Hindlimb muscle (tissue), 1 donor: Measurements from ENCODE around the gene FBXO7. TPM values are rescaled to one million over a fixed set of nuclear protein-coding genes. Genes with fewer than 3 reads are reported as not detected.
A peak's percentile ranks its signal among the peaks of the same experiment; 100 is the strongest.

Source experiments
- DNase-seq: peaks from one replicate; pipeline ENCODE4 v3.0.0-alpha.2; 2013
- polyA plus RNA-seq: library from polyadenylated mRNA; unstranded; fragments of 120-200 nt; gene quantifications from one replicate; pipeline ENCODE4 v1.2.1, GENCODE V29; 2013; ENCODE audit not compliant: insufficient read length

Gene FBXO7
- polyA plus RNA-seq, 1 donor: 50.2 TPM

DNA sequence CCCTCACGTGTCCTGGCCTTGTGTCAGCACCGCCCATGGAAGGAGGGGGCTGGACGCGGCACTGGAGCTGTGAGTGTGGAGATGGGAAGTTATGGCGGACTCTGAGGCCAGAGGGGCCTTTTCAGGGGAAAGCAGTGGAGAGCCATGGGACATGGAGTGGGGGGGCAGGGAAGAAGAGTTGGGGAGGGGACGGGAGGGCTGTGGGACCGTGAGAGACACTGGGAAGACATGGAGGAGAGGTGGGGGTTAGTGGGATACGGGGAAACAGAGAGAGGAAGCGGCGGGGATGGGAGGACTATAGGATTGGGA, 58.2 kb downstream of the FBXO7 start:
- peak; percentile 89 for DNase-seq

GRCh38 chr22:32533265-32534111, 58.9 kb downstream of the FBXO7 start:
- DNase-seq: no peak

DNA sequence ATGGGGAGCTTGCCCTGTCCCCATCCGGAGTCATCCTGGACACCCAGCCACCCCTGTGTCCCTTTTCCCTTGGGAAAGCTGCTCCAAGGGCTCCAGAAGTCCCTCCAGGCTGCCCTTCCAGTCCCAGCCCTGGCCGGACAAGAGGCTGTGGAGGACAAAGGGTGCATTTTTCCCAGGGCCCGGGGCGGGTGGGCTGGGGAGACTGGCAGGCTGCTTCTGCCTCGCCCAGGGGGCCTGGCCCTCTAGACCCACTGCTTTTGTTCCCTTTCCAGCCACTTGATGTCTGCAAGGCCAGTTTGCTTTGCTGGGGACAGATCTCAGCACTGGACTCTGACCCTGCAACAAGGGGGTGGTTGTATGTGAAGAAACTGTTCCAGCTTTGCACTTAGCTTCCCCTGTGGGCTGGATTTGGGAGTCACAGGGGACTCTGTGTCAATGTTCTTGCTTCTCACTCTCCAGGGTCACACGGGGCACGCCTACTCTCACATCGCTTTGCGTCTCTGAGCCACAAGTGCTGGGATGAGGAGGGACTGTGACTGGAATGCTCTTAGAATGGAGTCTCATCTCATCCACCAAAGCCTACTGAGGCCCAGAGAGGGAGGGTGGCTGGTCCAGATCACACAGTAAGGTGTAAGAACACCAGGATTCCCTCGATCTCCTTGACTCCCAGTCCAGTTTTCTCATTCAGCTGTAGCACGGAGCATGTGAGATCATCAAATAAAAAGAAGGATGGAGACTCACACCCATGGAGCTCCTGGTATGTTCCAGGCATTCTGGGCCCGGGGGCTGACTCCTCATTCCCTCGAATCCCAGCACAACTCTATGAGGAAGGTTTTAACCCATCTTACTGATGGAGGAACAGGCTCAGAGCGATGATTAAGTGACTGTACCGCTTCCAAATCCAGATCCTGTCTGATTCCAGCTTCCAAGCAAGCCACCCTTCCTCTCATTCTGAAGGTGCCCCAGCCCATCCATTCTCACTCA, 59.9 kb downstream of the FBXO7 start:
- DNase-seq: no peak

DNA sequence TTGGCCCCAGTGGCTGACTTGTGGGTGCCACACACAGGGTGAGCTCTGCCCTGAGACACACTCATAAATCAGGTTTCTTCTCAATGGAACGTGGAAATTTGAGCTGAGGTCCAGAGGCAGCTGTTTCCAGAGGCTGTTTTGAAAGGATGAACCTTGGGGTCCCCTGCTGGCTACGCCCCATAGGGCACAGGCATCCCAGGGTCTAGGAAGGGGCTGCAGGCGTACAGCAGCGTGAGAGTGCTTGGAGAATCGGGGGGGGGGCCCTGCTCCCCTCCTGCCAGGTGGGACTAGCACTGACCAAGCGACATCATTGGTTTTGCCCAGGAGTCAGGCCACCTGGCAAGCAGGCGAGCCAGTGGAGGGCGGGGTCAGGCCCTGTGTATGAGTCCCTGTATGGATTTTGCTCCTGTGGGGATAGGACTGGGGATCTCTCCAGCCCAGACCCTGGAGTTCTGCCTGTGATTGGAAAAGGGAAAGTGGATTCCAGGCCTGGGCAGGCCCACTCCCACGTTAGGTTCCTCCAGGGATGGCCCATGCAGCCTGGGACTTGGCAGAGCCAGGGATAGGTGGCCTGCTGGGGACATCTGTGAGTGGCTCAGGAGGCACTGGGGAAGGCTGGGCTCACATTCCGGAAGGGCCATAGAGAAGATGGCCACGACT, 61.0 kb downstream of the FBXO7 start:
- no peak for DNase-seq

DNA sequence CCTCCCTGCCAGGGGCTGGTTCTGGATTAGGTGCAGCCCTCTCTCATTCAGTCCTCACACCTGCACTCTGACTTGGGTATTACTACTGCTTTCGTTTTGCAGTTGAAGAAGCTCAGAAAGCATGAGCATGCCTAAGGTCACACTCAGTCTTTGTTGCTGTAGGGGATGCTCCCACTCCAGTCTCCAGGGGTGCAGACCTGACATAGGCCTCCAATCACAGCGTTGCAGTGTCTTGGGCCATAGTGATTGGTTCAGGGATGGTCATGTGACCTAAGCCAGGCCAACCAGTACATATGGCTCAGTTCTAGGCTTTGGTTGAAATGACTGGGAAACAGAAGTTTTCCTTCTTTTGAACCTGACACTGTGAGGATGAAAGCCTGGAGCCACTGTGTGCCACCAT, 61.7 kb downstream of the FBXO7 start:
- DNase-seq: no peak

DNA sequence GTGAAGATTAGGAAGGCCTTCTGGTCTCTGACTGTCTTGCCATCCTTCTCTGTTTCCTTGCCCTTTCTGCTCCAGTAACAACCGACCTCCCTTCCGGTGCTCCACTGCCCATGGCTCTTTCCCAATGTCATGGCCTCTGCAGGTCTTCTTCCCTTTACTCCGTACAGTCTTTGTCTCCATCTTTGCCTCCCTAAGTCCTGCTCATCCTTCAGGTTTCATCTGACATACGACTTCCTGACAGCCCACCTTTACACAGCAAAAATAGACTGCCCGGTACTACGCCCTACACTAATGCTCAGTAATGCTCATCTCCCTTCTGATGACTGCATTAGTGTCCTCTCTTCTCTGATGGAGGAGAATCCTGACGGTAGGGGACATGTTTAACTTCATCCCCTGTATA, 63.9 kb downstream of the FBXO7 start:
- DNase-seq: no peak

- no peak for DNase-seq
Measured at GRCh38 chr22:32539631-32540421, 65.2 kb downstream of the FBXO7 start.

- no peak for DNase-seq
Measured at GRCh38 chr22:32541481-32541880, 66.9 kb downstream of the FBXO7 start.

- no peak for DNase-seq
Measured at GRCh38 chr22:32542066-32542676, 67.6 kb downstream of the FBXO7 start.

- DNase-seq: no peak
Measured at GRCh38 chr22:32542677-32543357, 68.2 kb downstream of the FBXO7 start.

DNA sequence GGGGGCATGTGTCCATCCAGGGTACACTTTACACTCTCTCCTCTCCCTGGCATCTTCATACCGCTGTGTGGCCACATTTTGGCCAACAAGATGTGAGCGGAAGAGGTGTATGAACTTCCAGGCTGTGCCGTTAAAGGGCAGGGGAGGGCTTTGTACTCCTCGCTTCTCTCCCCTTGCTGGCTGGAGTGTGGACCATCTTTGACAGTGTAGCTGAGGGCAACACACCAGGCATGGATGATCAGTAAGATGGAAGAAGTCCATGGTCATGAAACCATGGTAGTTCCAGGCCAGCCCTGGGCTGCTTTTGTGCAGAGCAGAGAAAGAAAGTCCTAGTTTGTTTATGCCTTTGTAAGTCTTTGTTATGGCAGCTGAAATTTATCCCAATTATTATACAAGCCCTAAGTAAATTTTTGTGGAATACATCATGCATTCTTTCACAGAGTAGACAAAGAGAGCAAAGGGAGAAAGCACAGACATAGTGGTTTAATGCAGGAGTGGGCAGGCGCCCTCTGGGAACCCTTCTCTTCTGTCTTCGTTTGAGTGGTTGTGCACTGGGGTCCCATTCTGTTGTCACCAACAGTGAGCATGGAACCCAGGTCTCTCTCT, 70.4 kb downstream of the FBXO7 start:
- DNase-seq: no peak

- no peak for DNase-seq
Measured at GRCh38 chr22:32545801-32546200, 71.2 kb downstream of the FBXO7 start.

GRCh38 chr22:32546496-32546895, 71.9 kb downstream of the FBXO7 start:
- no peak for DNase-seq

- DNase-seq: no peak
Measured at GRCh38 chr22:32546935-32547334, 72.3 kb downstream of the FBXO7 start.

DNA sequence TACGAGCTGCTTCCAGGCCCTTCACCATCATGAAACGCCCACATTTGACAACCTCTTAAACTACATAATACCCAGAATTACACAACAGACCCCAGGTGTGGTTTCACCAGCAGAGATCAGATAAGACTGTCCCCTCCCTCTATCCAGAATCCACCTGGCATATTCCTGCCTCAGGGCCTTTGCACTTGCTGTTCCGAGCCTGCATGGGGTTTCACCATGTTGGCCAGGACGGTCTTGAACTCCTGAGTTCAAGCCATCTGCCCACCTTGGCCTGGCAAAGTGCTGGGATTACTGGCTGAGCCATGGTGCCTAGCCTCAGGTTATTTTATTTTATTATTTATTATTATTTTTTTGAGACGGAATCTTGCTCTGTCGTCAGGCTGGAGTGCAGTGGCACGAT, 73.4 kb downstream of the FBXO7 start:
- no peak for DNase-seq

Other genes with a start within 250 kb of the FBXO7 start
- gene SLC5A4, start 219.5 kb upstream of the FBXO7 start, polyA plus RNA-seq: 1.0 TPM
- 0.25 TPM for gene RFPL3, start 116.9 kb upstream of the FBXO7 start, polyA plus RNA-seq
- gene RTCB, start 62.6 kb upstream of the FBXO7 start, polyA plus RNA-seq: 56.4 TPM
- gene BPIFC, start 10.4 kb upstream of the FBXO7 start, polyA plus RNA-seq: 0.22 TPM